Stimulated activated CD8-positive, alpha-beta memory T cell treated with anti-CD3 and anti-CD28 coated beads, Interleukin-4, amount 100 ng/mL, for 48 hours (primary cell): ENCODE measurements around the gene MPP7.
A peak's percentile ranks its signal among the peaks of the same experiment; 100 is the strongest.

ENCODE experiments used
- DNase-seq: peaks from one replicate; pipeline ENCODE4 v3.0.0-alpha.2; 2020

Gene MPP7

DNA sequence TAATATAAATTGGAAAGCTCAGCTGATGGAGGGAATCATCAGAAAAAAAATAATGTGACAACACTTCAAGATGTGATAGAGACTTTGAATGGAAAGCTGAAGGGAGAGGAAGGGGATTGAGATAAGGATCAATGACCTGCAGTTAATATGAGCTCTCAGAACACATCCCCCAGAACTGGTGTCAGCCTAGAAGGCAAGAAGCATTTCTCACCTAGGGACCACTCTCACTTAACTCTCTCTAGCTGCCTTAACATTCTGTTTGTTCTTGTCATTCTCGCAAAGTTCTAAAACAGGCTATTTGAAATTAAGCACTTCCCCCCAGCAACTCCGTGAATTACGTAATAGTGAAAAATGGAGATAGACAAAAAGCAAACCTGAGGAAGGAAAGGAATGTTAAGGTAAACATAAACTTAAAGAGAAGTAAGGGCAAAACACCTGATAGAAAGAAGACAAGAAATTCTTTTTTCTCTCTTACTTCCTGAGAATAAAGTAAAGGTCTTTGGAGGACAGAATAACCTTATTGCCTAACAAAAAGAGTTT lies 1.2 kb upstream of the MPP7 start:
- no peak for DNase-seq

GRCh38 chr10:28302012-28302637 lies 739 bp downstream of the MPP7 start:
- no peak for DNase-seq

- no peak for DNase-seq
Observed at GRCh38 chr10:28300027-28300426, 2.8 kb downstream of the MPP7 start.

DNA sequence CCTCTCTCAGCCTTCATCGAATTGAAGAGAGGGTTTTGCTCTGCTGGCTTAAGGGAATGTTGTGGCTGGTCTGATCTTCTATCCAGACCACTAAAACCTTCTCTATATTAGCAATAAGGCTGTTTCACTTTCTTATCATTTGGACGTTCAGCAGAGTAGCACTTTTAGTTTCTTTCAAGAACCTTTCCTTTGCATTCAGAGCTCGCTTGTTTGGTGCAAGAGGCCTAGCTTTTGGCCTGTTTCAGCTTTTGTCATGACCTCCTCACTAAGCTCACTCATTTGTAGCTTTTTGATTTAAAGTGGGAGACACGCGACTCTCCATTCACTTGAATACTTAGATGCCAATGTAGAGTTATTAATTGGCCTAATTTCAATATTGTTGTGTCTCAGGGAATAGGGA lies 3.9 kb downstream of the MPP7 start:
- DNase-seq, result no peak

GRCh38 chr10:28296023-28296422 lies 6.8 kb downstream of the MPP7 start:
- no peak for DNase-seq

DNA sequence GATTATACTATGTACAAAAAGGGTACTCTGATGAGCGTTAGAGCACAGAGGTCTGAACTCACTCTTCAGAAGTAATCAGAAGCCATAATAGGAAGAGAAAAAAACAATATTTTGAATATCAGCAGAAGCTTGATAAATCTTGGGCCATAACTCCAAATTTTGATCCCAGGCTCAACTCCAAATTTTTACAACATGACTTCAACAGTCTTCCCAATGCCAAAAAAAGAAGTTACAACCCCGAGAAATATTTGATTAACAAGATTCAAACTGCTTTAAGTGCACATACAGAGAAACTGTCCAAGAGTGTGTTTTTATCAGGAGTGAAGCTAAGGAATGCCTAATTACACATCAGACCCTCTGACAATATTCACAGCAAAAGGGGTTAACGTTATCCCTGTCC lies 7.5 kb downstream of the MPP7 start:
- no peak for DNase-seq

- DNase-seq, result no peak
Observed at GRCh38 chr10:28294809-28295208, 8.1 kb downstream of the MPP7 start.

DNA sequence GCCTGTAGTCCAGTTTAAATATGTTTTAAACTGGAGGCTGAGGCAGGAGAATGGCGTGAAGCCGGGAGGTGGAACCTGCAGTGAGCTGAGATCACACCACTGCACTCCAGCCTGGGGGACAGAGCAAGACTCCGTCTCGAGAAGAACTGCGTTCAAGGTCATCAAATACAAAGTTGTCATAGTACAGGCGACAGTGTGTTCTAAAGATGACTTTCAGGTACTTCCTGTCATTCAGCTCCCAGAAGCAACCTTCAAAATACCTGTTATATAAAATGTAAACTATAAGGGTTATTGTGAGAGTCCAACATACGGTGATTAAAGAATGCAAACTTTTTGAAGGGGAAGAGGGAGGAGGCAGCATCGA lies 8.7 kb downstream of the MPP7 start:
- DNase-seq, result no peak

GRCh38 chr10:28293236-28294168 lies 9.4 kb downstream of the MPP7 start:
- DNase-seq, result no peak

- peak; percentile 51 for DNase-seq
Observed at GRCh38 chr10:28291881-28292297, 11.0 kb downstream of the MPP7 start.

GRCh38 chr10:28285816-28286215 lies 17.0 kb downstream of the MPP7 start:
- no peak for DNase-seq

- DNase-seq, result no peak
Observed at GRCh38 chr10:28284126-28284525, 18.7 kb downstream of the MPP7 start.

DNA sequence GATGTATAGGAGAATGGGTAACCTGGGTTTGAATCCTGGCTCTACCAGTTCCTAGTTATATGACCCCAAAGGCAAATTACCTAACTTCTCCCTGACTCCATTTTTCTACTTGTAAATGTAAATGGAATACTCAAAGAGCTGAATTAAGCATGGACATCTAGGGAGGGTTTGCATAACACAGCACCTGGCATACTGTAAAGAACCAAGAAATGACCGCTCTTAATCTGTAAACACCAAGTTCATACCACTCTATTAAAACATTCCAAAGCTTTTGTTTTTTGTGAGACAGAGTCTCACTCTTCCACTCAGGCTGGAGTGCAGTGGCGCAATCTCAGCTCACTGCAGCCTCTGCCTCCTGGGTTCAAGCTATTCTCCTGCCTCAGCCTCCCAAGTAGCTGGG lies 19.6 kb downstream of the MPP7 start:
- DNase-seq, result no peak

- no peak for DNase-seq
Observed at GRCh38 chr10:28282336-28282735, 20.5 kb downstream of the MPP7 start.

- DNase-seq, result no peak
Observed at GRCh38 chr10:28281726-28282315, 21.0 kb downstream of the MPP7 start.

- DNase-seq, result no peak
Observed at GRCh38 chr10:28280652-28281051, 22.2 kb downstream of the MPP7 start.

DNA sequence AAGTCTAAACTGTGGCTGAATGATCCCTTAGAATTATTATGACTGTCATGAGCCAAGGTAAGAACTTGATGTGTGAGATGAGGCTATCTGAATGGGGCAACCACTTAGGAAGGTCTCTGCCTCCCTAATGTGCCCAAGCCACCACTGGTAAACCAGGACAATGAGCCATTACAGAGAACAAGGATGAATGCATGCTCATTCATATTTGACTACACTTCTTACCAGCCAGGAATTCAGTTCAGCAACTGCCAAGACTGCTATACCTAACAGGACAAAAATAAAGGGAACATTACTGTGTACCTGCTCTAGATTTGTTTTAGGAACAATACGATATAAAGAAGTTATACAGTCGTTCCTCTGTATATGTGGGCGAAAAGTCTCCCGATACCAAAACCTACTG lies 23.0 kb downstream of the MPP7 start:
- DNase-seq, result no peak

DNA sequence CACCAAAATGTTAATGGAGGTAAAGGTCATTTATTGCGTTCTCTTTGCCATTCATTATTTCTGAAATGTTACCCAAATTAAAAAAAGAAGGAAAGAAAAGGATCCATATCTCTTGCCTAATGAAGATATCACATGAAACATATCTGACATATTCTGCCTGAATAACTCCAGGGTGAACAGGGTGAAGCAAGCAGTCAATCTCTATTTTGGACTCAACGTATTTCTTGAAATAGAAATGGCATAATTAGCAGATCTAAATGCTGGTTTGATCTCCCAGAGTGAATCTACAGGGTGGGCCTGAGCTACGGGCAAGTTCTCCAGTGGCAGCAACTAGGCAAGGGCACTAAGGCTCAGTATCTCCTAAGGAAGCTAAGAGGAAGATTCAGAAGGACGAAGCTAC lies 24.0 kb downstream of the MPP7 start:
- DNase-seq, result no peak

- no peak for DNase-seq
Observed at GRCh38 chr10:28276384-28276783, 26.5 kb downstream of the MPP7 start.

GRCh38 chr10:28274475-28274874 lies 28.4 kb downstream of the MPP7 start:
- DNase-seq, result no peak

DNA sequence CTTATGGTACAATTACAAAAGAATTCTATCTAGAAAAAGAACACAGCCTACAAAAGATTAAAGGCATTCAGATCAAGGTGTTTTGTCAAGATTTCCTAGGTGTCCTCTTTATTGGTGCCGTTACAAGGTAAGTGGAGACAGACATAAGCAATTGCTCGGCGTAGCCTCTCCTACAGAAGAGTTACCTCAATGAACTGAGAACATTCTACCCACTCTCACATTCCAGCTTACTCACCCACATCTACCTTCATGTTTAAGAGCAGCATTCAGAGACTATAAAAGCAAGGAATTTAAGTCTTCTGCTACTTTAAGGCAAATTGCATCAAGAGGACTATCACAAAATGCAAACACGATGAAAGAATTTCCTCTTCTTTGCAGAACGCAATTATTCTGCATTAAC lies 29.5 kb downstream of the MPP7 start:
- no peak for DNase-seq

GRCh38 chr10:28269842-28270456 lies 32.9 kb downstream of the MPP7 start:
- no peak for DNase-seq

DNA sequence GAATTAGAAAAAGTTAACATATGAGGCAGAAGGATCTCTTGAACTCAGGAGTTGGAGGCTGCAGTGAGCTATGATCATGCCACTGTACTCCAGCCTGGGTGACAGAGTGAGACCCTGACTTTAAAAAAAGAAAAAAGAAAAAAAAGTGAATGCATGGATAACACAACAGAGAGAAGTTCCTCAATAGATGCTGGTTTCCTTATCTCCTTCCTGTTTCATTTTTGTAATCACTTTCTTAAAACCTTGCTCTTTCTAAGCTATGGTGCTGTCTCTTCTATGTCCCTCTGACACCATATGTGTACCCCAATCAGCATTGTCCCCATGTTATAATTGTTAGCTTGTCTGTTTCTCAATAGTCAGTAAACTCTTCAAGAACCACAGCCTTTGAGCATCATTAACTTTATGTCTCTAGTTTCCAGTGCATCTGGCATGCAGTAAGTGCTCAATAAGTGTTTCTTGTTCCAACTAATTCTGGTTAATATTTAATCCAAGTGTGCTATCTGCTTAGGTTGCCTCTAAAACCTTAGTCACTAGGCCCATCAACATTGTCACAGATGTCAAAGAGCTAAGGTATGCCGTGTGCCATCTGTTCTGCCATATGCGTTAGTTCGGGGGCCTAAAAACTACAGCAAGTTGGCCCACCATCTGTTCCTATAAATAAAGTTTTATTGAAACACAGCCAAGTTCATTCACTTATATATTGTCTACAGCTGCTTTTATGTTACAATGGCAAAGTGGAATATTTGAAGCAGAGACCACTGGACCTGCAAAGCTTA lies 36.2 kb downstream of the MPP7 start:
- no peak for DNase-seq
